ENCODE data around the gene OPHN1. TPM values are rescaled to one million over a fixed set of nuclear protein-coding genes. Genes with fewer than 3 reads are reported as not detected.

The OPHN1 gene
- total and polyA plus RNA-seq, 2 of the 13 experiments (the other 11 are each of a cell fraction or from before 2014, with no cell fraction given), result 1.6 to 1.7 TPM

- no peak overlapping the region for H3K9ac ChIP-seq (ENCODE audit: insufficient read depth, low read depth, low read length)
- no peaks in the 10 kb centered on the region for H4K20me1 ChIP-seq (ENCODE audit: insufficient read depth, low read length)
- H3K36me3 ChIP-seq (replicated peaks in 1 of 2; ENCODE audit: control insufficient read depth in 1 of 2, insufficient read depth in 2 of 2, low read length in 2 of 2), result no peaks in the 10 kb centered on the region
- DNase-seq (ENCODE audit: low spot score) (no peak), ATAC-seq (no peak), FAIRE-seq (no peak)
- H3K27me3 ChIP-seq (ENCODE audit: control insufficient read depth in 1 of 2, insufficient read depth in 2 of 2, low read length in 2 of 2), result no peaks in the 10 kb centered on the region
- in situ Hi-C loops (cut with HindIII; ENCODE audit: extremely low pct_ligation_motif_present, low pct_unique_long_range_greater_than_20kb) (no loop called here), intact Hi-C loops (cut with micrococcal nuclease; ENCODE audit: unreplicated experiment) (no loop called here)
- TF ChIP-seq ZNF331 (CRISPR knock-in tag; IDR thresholded peaks at IDR 0.05) (no peak), ZBTB14 (CRISPR knock-in tag; IDR thresholded peaks at IDR 0.05) (no peak), PHF8 (CRISPR knock-in tag; IDR thresholded peaks at IDR 0.05) (no peak), ATF5 (CRISPR knock-in tag; IDR thresholded peaks at IDR 0.05; ENCODE audit: low read depth) (no peak), CSRNP1 (CRISPR knock-in tag; IDR thresholded peaks at IDR 0.05) (no peak), HNRNPL (IDR thresholded peaks at IDR 0.05; ENCODE audit: low read depth, low read length) (no peak), ZSCAN20 (CRISPR knock-in tag; IDR thresholded peaks at IDR 0.05; ENCODE audit: borderline replicate concordance) (no peak), MAFG (CRISPR knock-in tag; IDR thresholded peaks at IDR 0.05) (no peak), ATF1 (CRISPR knock-in tag; IDR thresholded peaks at IDR 0.05) (no peak), MNT (IDR thresholded peaks at IDR 0.05) (no peak), NCOA1 (CRISPR knock-in tag; IDR thresholded peaks at IDR 0.05) (no peak)
- H3K27ac ChIP-seq (ENCODE audit: extremely low read length, insufficient read depth, low read length), result no peak overlapping the region
- H3K9me3 ChIP-seq (ENCODE audit: low read length), result no peaks in the 10 kb centered on the region
- POLR2A ChIA-PET, result no interaction called here
- WGBS (ENCODE audit: low lambda C conversion rate), result 92% methylated on average over 4 of the region's 4 CpGs
- no TSS peak for BruUV-seq (replicated peaks)
- no peak overlapping the region for H3K4me3 ChIP-seq (replicated peaks in 1 of 3; ENCODE audit: insufficient read depth in 1 of 3, low read depth in 2 of 3, low read length in 3 of 3)
- CTCF ChIA-PET (ENCODE audit: low intra/inter-chr PET ratio, low total read pairs), result no interaction called here
- no peak overlapping the region for H2AFZ ChIP-seq (ENCODE audit: low read length)
- H3K79me2 ChIP-seq (ENCODE audit: insufficient read depth, low read length), result no peaks in the 10 kb centered on the region
- H3K4me2 ChIP-seq (ENCODE audit: low read depth, low read length), result no peak overlapping the region
- H3K4me1 ChIP-seq (ENCODE audit: insufficient read depth, low read length), result no peaks in the 10 kb centered on the region
These were observed 318.6 kb downstream of the OPHN1 start for GRCh38 chrX:68114573-68115129.

Measured in HepG2 (cell line).